GM12878 (cell line): ENCODE results near the gene GPR61. TPM values are rescaled to one million over a fixed set of nuclear protein-coding genes. Genes with fewer than 3 reads are reported as not detected.

Experiments
- ATAC-seq: fragments of 200-7000 bp; cut with Tn5 transposase; 3 replicates; pipeline ENCODE4 v1.9.1; 2020; ENCODE audit warnings: mild to moderate bottlenecking, moderate library complexity
- BruUV-seq: library from RNA; stranded (reverse); fragments of 400-500 nt; replicated peaks from 2 replicates; lab custom pipeline; 2021; lab: Mats Ljungman, UMichigan
- CTCF ChIA-PET: fragments of 300-600 bp; sonication (Branson Sonifier 250); formaldehyde crosslinking; extraction: SDS; loops from one replicate; lab custom pipeline; 2021; ENCODE audit warnings: inconsistent platforms; lab: Yijun Ruan, JAX
- POLR2A ChIA-PET: fragments of 350-600 bp; formaldehyde crosslinking; extraction: SDS; loops from one replicate; lab custom pipeline; 2021; ENCODE audit warnings: inconsistent platforms; lab: Charles Lee
- RAD21 ChIA-PET: fragments of 300-600 bp; sonication (Branson Sonifier 250); formaldehyde crosslinking; loops from one replicate; lab custom pipeline; 2023; ENCODE audit warnings: antibody characterized with exemption; ENCODE audit not compliant: unreplicated experiment; lab: Charles Lee
- SMC1A ChIA-PET: fragments of 300-600 bp; sonication (Branson Sonifier 250); formaldehyde crosslinking; loops from one replicate; lab custom pipeline; 2023; ENCODE audit not compliant: unreplicated experiment, uncharacterized antibody; lab: Charles Lee
- DNase-seq: peaks from one replicate; pipeline ENCODE4 v3.0.0-alpha.2; 2011; ENCODE audit warnings: low read depth, low spot score
- FAIRE-seq: peaks from 3 replicates; lab custom pipeline; 2011; peaks lifted over from hg19 to GRCh38; lab: Jason Lieb, UNC
- H2AFZ ChIP-seq: 2 replicates; pipeline ENCODE4 v1.6.0; 2011; ENCODE audit warnings: low read depth, low read length, control low read depth; ENCODE audit not compliant: control insufficient read depth
- H3K27ac ChIP-seq: 2 replicates; pipeline ENCODE4 v1.5.1; 2011; ENCODE audit warnings: control low read depth; ENCODE audit not compliant: control insufficient read depth, insufficient read depth
- H3K27me3 ChIP-seq, 2 experiments: replicated peaks in 1 of 2; 2 replicates each; pipeline versions ENCODE4 v1.6.0 to v1.6.1; 2011; ENCODE audit warnings: low read length in 1 of 2; ENCODE audit not compliant: control insufficient read depth in 2 of 2, insufficient read depth in 2 of 2
- H3K36me3 ChIP-seq, 2 experiments: 2 replicates each; pipeline ENCODE4 v1.5.1; 2011; ENCODE audit warnings: low read length in 1 of 2; ENCODE audit not compliant: control insufficient read depth in 2 of 2, insufficient read depth in 2 of 2
- H3K4me1 ChIP-seq: 2 replicates; pipeline ENCODE4 v1.6.1; 2011; ENCODE audit warnings: mild to moderate bottlenecking, low read length, moderate library complexity, mixed read lengths; ENCODE audit not compliant: control insufficient read depth, insufficient read depth
- H3K4me2 ChIP-seq: 2 replicates; pipeline ENCODE4 v1.6.0; 2011; ENCODE audit warnings: control low read depth; ENCODE audit not compliant: control insufficient read depth, insufficient read depth
- H3K4me3 ChIP-seq: fragments of 200-600 bp; sonication (generic); 2 replicates; pipeline ENCODE4 v1.5.1; 2016
- H3K79me2 ChIP-seq: 2 replicates; pipeline ENCODE4 v1.6.0; 2011; ENCODE audit warnings: low read length; ENCODE audit not compliant: control insufficient read depth, insufficient read depth
- H3K9ac ChIP-seq: 2 replicates; pipeline ENCODE4 v1.8.0; 2011; ENCODE audit warnings: low read length, control low read depth, mixed read lengths; ENCODE audit not compliant: control insufficient read depth, insufficient read depth
- H3K9me3 ChIP-seq: replicated peaks from 3 replicates; pipeline ENCODE4 v1.5.1; 2011; ENCODE audit warnings: mild to moderate bottlenecking, low read length; ENCODE audit not compliant: control insufficient read depth, insufficient read depth
- H4K20me1 ChIP-seq: 2 replicates; pipeline ENCODE4 v1.6.0; 2011; ENCODE audit not compliant: control insufficient read depth, insufficient read depth
- ATF2 ChIP-seq: IDR thresholded peaks from 2 replicates; pipeline ENCODE4 v1.6.1; 2012; ENCODE audit warnings: low read length, inconsistent platforms
- BMI1 ChIP-seq: fragments of 450-650 bp; IDR thresholded peaks from 2 replicates; pipeline ENCODE4 v1.6.1; 2016; ENCODE audit warnings: mild to moderate bottlenecking, moderate library complexity, borderline replicate concordance
- BRCA1 ChIP-seq: IDR thresholded peaks from 2 replicates; pipeline ENCODE4 v1.6.1; 2011; ENCODE audit warnings: low read depth, low read length, improper control_type of control experiment
- KDM1A ChIP-seq: fragments of 200-600 bp; sonication (generic); IDR thresholded peaks from 2 replicates; pipeline ENCODE4 v1.6.1; 2016; ENCODE audit warnings: borderline replicate concordance
- MYB ChIP-seq: fragments of 150-350 bp; IDR thresholded peaks from 2 replicates; pipeline ENCODE4 v1.6.1; 2014; ENCODE audit warnings: mild to moderate bottlenecking, low read depth, low read length, borderline replicate concordance
- NFYB ChIP-seq: IDR thresholded peaks from 2 replicates; pipeline ENCODE4 v1.6.1; 2011; ENCODE audit warnings: low read depth, mild to moderate bottlenecking, low read length, improper control_type of control experiment, moderate library complexity; ENCODE audit not compliant: insufficient read depth
- PML ChIP-seq: IDR thresholded peaks from 2 replicates; pipeline ENCODE4 v1.6.1; 2012; ENCODE audit warnings: low read length, inconsistent platforms
- RAD51 ChIP-seq: fragments of 450-650 bp; IDR thresholded peaks from 2 replicates; pipeline ENCODE4 v1.6.1; 2016; ENCODE audit warnings: moderate library complexity, mild to moderate bottlenecking, inconsistent platforms
- RELA ChIP-seq: fragments of 450-650 bp; IDR thresholded peaks from 2 replicates; pipeline ENCODE4 v1.8.0; 2014; ENCODE audit warnings: borderline replicate concordance; ENCODE audit not compliant: partially characterized antibody
- RFX5 ChIP-seq: IDR thresholded peaks from 2 replicates; pipeline ENCODE4 v1.6.1; 2011; ENCODE audit warnings: low read depth, low read length, improper control_type of control experiment
- SUZ12 ChIP-seq: fragments of 200-600 bp; sonication (generic); IDR thresholded peaks from one replicate; pipeline ENCODE4 v1.6.1; 2018; ENCODE audit warnings: antibody characterized with exemption, mild to moderate bottlenecking; ENCODE audit not compliant: unreplicated experiment
- TCF12 ChIP-seq: IDR thresholded peaks from 2 replicates; pipeline ENCODE4 v1.6.1; 2011; ENCODE audit warnings: low read depth, mild to moderate bottlenecking, low read length
- TCF3 ChIP-seq: IDR thresholded peaks from 2 replicates; pipeline ENCODE4 v1.6.1; 2012; ENCODE audit warnings: low read depth, mild to moderate bottlenecking, low read length, borderline replicate concordance; ENCODE audit not compliant: insufficient read depth
- USF2 ChIP-seq: IDR thresholded peaks from 2 replicates; pipeline ENCODE4 v1.6.1; 2011; ENCODE audit warnings: low read depth, low read length, improper control_type of control experiment, borderline replicate concordance
- ZBTB4 ChIP-seq: fragments of 450-650 bp; formaldehyde crosslinking; IDR thresholded peaks from 2 replicates; pipeline ENCODE4 v1.4.0; 2022; ENCODE audit warnings: mild to moderate bottlenecking, moderate library complexity
- ZNF24 ChIP-seq: fragments of 450-650 bp; IDR thresholded peaks from 2 replicates; pipeline ENCODE4 v1.6.1; 2017; ENCODE audit warnings: antibody characterized with exemption, mild to moderate bottlenecking
- ZZZ3 ChIP-seq: IDR thresholded peaks from 2 replicates; pipeline ENCODE4 v1.6.1; 2011; ENCODE audit warnings: low read depth; ENCODE audit not compliant: control insufficient read depth, insufficient read length
- WGBS: methylation state at CpG from one replicate; pipeline ENCODE4 v1.1.6; 2016; ENCODE audit warnings: low lambda C conversion rate; ENCODE audit not compliant: insufficient replicate concordance, insufficient coverage; ENCODE audit errors: missing lambda C conversion rate; 5-methylcytosine and 5-hydroxymethylcytosine counted together
- in situ Hi-C: fragments of 300-500 bp; cut with MboI; formaldehyde crosslinking; loops from 9 replicates; pipeline ENCODE4 v1.14.3; 2018; ENCODE audit warnings: mixed read lengths
- intact Hi-C: fragments of 100-400 bp; cut with micrococcal nuclease; formaldehyde crosslinking; loops from one replicate; pipeline ENCODE4 v1.14.2; 2022; ENCODE audit not compliant: unreplicated experiment
- polyA plus RNA-seq, 11 experiments: library from polyadenylated mRNA; depleted of rRNA in 4 of 11; unstranded in 6 of 11; stranded (reverse) in 5 of 11; fragments of >200 nt; fragmentation: Nextera tagmentation in 4 of 11; fragmentation: Illumina TruSeq in 1 of 11; extraction: Ambion mirVana in 4 of 11; extraction: Trizol in 1 of 11; gene quantifications; 1 replicate in 1 of 11; 2 replicates in 10 of 11; pipeline versions ENCODE4 v1.2.1 to v1.2.3, GENCODE V29; 2011 to 2016; ENCODE audit warnings: inconsistent platforms in 2 of 11, missing spikeins in 2 of 11, low read depth in 1 of 11
- total RNA-seq, 4 experiments: library from RNA; depleted of rRNA in 3 of 4; stranded (reverse); fragments of >200 nt in 3 of 4; fragmentation: Illumina TruSeq in 1 of 4; extraction: Trizol in 1 of 4; gene quantifications; 2 replicates each; pipeline versions ENCODE4 v1.2.1 to v1.2.3, GENCODE V29; 2013 to 2021
- TF ChIP-seq, protein P1 (sequence below): IDR thresholded peaks from 2 replicates; pipeline ENCODE4 v1.6.1; 2012; ENCODE audit warnings: low read depth, low read length, improper control_type of control experiment

GPR61 gene
- total and polyA plus RNA-seq, 10 of the 15 experiments (the other 5 are each of a cell fraction or from before 2014, with no cell fraction given): 0.19 to 1.1 (median 0.35) TPM; not detected in 2

- Histone ChIP-seq H3K4me3 (no peak overlapping the region), H3K27me3 (no peaks in the 10 kb centered on the region), H3K9ac (no peak overlapping the region), H3K4me2 (no peak overlapping the region), H3K27ac (no peak overlapping the region), H3K4me1 (0 out of 2 replicates have a peak, but pooled peaks cover 3% of the 10 kb centered on the region), H3K9me3 (no peaks in the 10 kb centered on the region), H3K79me2 (no peaks in the 10 kb centered on the region), H4K20me1 (no peaks in the 10 kb centered on the region), H3K36me3 (no peaks in the 10 kb centered on the region), H2AFZ (no peak overlapping the region)
- SMC1A ChIA-PET: interaction anchor here (0.8 to 15.8 kb wide), 7 partner anchors 9 to 48 kb away, joined by 3 to 205 read pairs (median 3); no protein-coding TSS in a partner anchor
- in situ Hi-C loops (no loop called here), intact Hi-C loops (no loop called here)
- ATAC-seq (peak; percentile 85), FAIRE-seq (no peak), DNase-seq (peak; percentile 26)
- RAD21 ChIA-PET: interaction anchor here (0.8 to 1.5 kb wide), 3 partner anchors 15 to 19 kb away, joined by 4 to 7 read pairs (median 4); no protein-coding TSS in a partner anchor
- BruUV-seq: no TSS peak
- WGBS: 6% methylated on average over 2 of the region's 2 CpGs
- CTCF ChIA-PET: interaction anchor here (1.6 to 26.7 kb wide), 3 partner anchors 9 to 19 kb away, joined by 3 to 1280 read pairs (median 240); partner anchors contain the start of genes CYB561D1 and GPR61
- POLR2A ChIA-PET: interaction anchor here (0.8 to 2.4 kb wide), 3 partner anchors 10 to 14 kb away, joined by 3 to 10 read pairs (median 3); no protein-coding TSS in a partner anchor
- TF ChIP-seq KDM1A (no peak), BRCA1 (no peak), SUZ12 (no peak), RELA (no peak), TCF3 (no peak), ZNF24 (peak; percentile 84), ATF2 (no peak), ZZZ3 (no peak), TCF12 (no peak), RFX5 (no peak), NFYB (no peak), PML (no peak), BMI1 (no peak), USF2 (no peak), RAD51 (no peak), ZBTB4 (CRISPR knock-in tag) (no peak), MYB (no peak)
- TF ChIP-seq, protein P1, sequence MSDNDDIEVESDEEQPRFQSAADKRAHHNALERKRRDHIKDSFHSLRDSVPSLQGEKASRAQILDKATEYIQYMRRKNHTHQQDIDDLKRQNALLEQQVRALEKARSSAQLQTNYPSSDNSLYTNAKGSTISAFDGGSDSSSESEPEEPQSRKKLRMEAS: no peak
Observed at GRCh38 chr1:109513110-109513710, 26.5 kb upstream of the GPR61 start.
